H1 (cell line): ENCODE results near the gene CSTF2. TPM values are rescaled to one million over a fixed set of nuclear protein-coding genes. Genes with fewer than 3 reads are reported as not detected.

Experiments
- CHD2 ChIP-seq: IDR thresholded peaks from 2 replicates; pipeline ENCODE4 v1.6.1; 2012; ENCODE audit warnings: low read length, improper control_type of control experiment
- HDAC6 ChIP-seq: IDR thresholded peaks from one replicate; pipeline ENCODE4 v1.7.1; 2012; ENCODE audit warnings: low read depth, mild to moderate bottlenecking, inconsistent platforms, low read length, moderate library complexity
- SIRT6 ChIP-seq: IDR thresholded peaks from one replicate; pipeline ENCODE4 v1.7.1; 2012; ENCODE audit warnings: low read length, inconsistent platforms
- TAF1 ChIP-seq: IDR thresholded peaks from 2 replicates; pipeline ENCODE4 v1.6.1; 2011; ENCODE audit warnings: mild to moderate bottlenecking, low read depth, low read length
- polyA plus RNA-seq, 7 experiments: library from polyadenylated mRNA; depleted of rRNA in 3 of 7; stranded (reverse) in 5 of 7; unstranded in 2 of 7; fragments of >200 nt in 5 of 7; fragments of 200-250 nt in 2 of 7; gene quantifications; 1 replicate in 5 of 7; 2 replicates in 1 of 7; 4 replicates in 1 of 7; pipeline versions ENCODE4 v1.2.1 to v1.2.3, GENCODE V29; 2011 to 2013; ENCODE audit warnings: missing spikeins in 2 of 7, mixed read lengths in 2 of 7
- total RNA-seq: library from RNA; stranded (reverse); fragmentation: NEBNext Ultra II Directional; extraction: Animal tissue kit (Norgen Biotek cat#: 25700); gene quantifications from 2 replicates; pipeline ENCODE4 v1.2.1, GENCODE V29; 2021

Gene CSTF2
- total and polyA plus RNA-seq, 2 of the 8 experiments (the other 6 are each of a cell fraction or from before 2014, with no cell fraction given): 20.7 to 30.9 TPM

- TF ChIP-seq CHD2: no peak
- TF ChIP-seq TAF1: no peak
- no peak for TF ChIP-seq HDAC6
- no peak for TF ChIP-seq SIRT6
Observed at GRCh38 chrX:100868273-100868672, 48.1 kb downstream of the CSTF2 start (continued).
